ENCODE results near the gene GNAO1.

GRCh38 chr16:56334761-56335160, 143.5 kb downstream of the GNAO1 start:
- TF ChIP-seq, protein P1, sequence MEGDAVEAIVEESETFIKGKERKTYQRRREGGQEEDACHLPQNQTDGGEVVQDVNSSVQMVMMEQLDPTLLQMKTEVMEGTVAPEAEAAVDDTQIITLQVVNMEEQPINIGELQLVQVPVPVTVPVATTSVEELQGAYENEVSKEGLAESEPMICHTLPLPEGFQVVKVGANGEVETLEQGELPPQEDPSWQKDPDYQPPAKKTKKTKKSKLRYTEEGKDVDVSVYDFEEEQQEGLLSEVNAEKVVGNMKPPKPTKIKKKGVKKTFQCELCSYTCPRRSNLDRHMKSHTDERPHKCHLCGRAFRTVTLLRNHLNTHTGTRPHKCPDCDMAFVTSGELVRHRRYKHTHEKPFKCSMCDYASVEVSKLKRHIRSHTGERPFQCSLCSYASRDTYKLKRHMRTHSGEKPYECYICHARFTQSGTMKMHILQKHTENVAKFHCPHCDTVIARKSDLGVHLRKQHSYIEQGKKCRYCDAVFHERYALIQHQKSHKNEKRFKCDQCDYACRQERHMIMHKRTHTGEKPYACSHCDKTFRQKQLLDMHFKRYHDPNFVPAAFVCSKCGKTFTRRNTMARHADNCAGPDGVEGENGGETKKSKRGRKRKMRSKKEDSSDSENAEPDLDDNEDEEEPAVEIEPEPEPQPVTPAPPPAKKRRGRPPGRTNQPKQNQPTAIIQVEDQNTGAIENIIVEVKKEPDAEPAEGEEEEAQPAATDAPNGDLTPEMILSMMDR (IDR thresholded peaks at IDR 0.05), result no peak
- TF ChIP-seq POLR2A (IDR thresholded peaks at IDR 0.05), result no peak
